Bronchial epithelial cell (primary cell): ENCODE results near the gene KRT10. TPM values are rescaled to one million over a fixed set of nuclear protein-coding genes. Genes with fewer than 3 reads are reported as not detected.
A peak's percentile ranks its signal among the peaks of the same experiment; 100 is the strongest.

Experiments used
- DNase-seq: peaks from one replicate; pipeline ENCODE4 v3.0.0-alpha.2; 2010; ENCODE audit warnings: low read depth
- FAIRE-seq: peaks from 2 replicates; lab custom pipeline; 2011; peaks lifted over from hg19 to GRCh38; lab: Jason Lieb, UNC
- H3K27me3 ChIP-seq: 2 replicates; pipeline ENCODE4 v1.5.1; 2011; ENCODE audit warnings: low read length; ENCODE audit not compliant: control insufficient read depth, insufficient read depth
- H3K36me3 ChIP-seq: 2 replicates; pipeline ENCODE4 v1.5.1; 2011; ENCODE audit warnings: low read length; ENCODE audit not compliant: control insufficient read depth, insufficient read depth
- H3K4me3 ChIP-seq: 2 replicates; pipeline ENCODE4 v1.5.1; 2011; ENCODE audit warnings: mild to moderate bottlenecking, low read depth, low read length, control low read depth
- CTCF ChIP-seq: IDR thresholded peaks from 2 replicates; pipeline ENCODE4 v1.5.1; 2011; ENCODE audit warnings: mild to moderate bottlenecking, moderate library complexity, low read length, control low read depth, inconsistent platforms; ENCODE audit not compliant: insufficient read depth, severe bottlenecking
- total RNA-seq: library from RNA; depleted of rRNA; stranded (reverse); fragments of >200 nt; gene quantifications from 2 replicates; pipeline ENCODE4 v1.2.1, GENCODE V29; 2014

KRT10 gene
- total RNA-seq, 1 donor from 2014 or later = 6.3 TPM

DNA sequence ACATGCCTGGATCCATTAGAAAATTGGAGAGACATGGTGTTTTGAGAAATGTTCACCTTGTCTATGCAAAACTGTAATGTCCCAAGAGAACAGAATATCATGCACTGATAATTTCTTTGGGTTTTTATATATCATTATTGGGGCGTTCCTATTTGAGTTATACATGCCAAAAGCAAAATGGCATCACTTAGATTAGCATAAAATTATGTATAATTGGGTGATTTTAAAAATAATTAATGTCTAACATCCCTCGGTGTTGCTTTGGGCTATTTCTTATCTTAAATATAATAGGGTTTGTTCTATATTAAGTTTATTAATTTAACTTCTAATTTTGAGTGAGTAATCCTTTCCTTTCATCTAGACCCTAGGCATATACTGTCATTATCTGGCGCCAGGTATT is 22.6 kb downstream of the KRT10 start, which contains the start of gene KRT28:
Gene KRT28 (minus strand): TSS at position 101 of the 400 bp plus-strand sequence. CDS start 66 bp downstream, at position 35.
- no peak for DNase-seq
- no peak within 1 kb of the TSS for H3K4me3 ChIP-seq
- H3K27me3 ChIP-seq = peaks cover 3% of the 10 kb centered on the region
- no peak for TF ChIP-seq CTCF
- no peaks in the 10 kb centered on the region for H3K36me3 ChIP-seq
- FAIRE-seq = no peak

DNA sequence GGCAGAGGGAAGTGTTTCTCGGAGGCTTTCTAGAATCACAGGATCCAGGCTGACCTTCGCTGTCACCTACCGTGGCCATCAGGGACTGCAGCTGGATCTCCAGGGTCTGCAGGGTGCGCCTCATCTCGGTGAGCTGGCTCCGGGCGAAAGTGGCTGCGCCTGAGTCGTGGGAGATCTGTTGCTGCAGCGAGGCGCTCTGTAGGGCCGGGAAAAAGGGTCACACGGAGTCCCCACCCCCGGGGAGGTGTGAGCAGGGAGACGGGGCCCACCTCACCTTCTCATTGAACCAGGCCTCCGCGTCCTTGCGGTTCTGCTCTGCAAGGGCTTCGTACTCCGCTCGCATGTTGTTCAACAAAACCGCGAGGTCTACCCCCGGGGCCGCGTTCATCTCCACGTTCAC is 25.6 kb downstream of the KRT10 start:
- H3K4me3 ChIP-seq = no peak overlapping the region
- FAIRE-seq (no peak), DNase-seq (no peak)
- H3K36me3 ChIP-seq = no peaks in the 10 kb centered on the region
- H3K27me3 ChIP-seq = peaks cover 10% of the 10 kb centered on the region
- TF ChIP-seq CTCF = no peak

- FAIRE-seq (peak; percentile 50), DNase-seq (no peak)
- no peak for TF ChIP-seq CTCF
- H3K27me3 ChIP-seq = peaks cover 10% of the 10 kb centered on the region
- no peak overlapping the region for H3K4me3 ChIP-seq
- no peaks in the 10 kb centered on the region for H3K36me3 ChIP-seq
These were observed 27.3 kb downstream of the KRT10 start for GRCh38 chr17:40795019-40795667.

- TF ChIP-seq CTCF = no peak
- Histone ChIP-seq H3K36me3 (no peaks in the 10 kb centered on the region), H3K27me3 (peaks cover 10% of the 10 kb centered on the region), H3K4me3 (no peak overlapping the region)
- DNase-seq (no peak), FAIRE-seq (no peak)
These were observed 27.9 kb downstream of the KRT10 start for GRCh38 chr17:40794466-40794865.

- Histone ChIP-seq H3K27me3 (peaks cover 10% of the 10 kb centered on the region), H3K36me3 (no peaks in the 10 kb centered on the region), H3K4me3 (no peak overlapping the region)
- DNase-seq (no peak), FAIRE-seq (no peak)
- TF ChIP-seq CTCF = no peak
These were observed 28.6 kb downstream of the KRT10 start for GRCh38 chr17:40793832-40794231.
